CD14-positive monocyte (primary cell): Measurements from ENCODE around the gene ARHGEF7. TPM values are rescaled to one million over a fixed set of nuclear protein-coding genes. Genes with fewer than 3 reads are reported as not detected.

Experiments used
- DNase-seq, 3 donors: peaks; one replicate each; pipeline ENCODE4 v3.0.0-alpha.2; 2011 to 2022
- H2AFZ ChIP-seq: 2 replicates; pipeline ENCODE4 v1.6.0; 2012; ENCODE audit warnings: mild to moderate bottlenecking, low read depth, low read length, inconsistent platforms; ENCODE audit not compliant: insufficient read depth, poor library complexity, severe bottlenecking
- H3K27ac ChIP-seq, 2 donors: 1 replicate in 1 of 2; 2 replicates in 1 of 2; pipeline ENCODE4 v1.5.1; 2012 to 2013; ENCODE audit warnings: low read length in 2 of 2, control low read depth in 1 of 2, inconsistent platforms in 1 of 2, low read depth in 1 of 2, mild to moderate bottlenecking in 1 of 2
- H3K27me3 ChIP-seq, 2 donors: one replicate each; pipeline versions ENCODE4 v1.6.0 to v1.6.1; 2011 to 2013; ENCODE audit warnings: low read length in 2 of 2; ENCODE audit not compliant: control insufficient read depth in 2 of 2, insufficient read depth in 2 of 2
- H3K36me3 ChIP-seq, 2 donors: replicated peaks in 1 of 2; 1 replicate in 1 of 2; 2 replicates in 1 of 2; pipeline versions ENCODE4 v1.5.1 to v1.6.1; 2012 to 2013; ENCODE audit warnings: low read length in 2 of 2, control low read depth in 1 of 2, inconsistent platforms in 1 of 2, mild to moderate bottlenecking in 1 of 2; ENCODE audit not compliant: insufficient read depth in 2 of 2, control insufficient read depth in 1 of 2
- H3K4me1 ChIP-seq, 2 donors: 1 replicate in 1 of 2; 2 replicates in 1 of 2; pipeline versions ENCODE4 v1.5.1 to v1.6.1; 2012 to 2013; ENCODE audit warnings: low read length in 2 of 2, control low read depth in 1 of 2, inconsistent platforms in 1 of 2, mild to moderate bottlenecking in 1 of 2, moderate library complexity in 1 of 2; ENCODE audit not compliant: insufficient read depth in 2 of 2, control insufficient read depth in 1 of 2
- H3K4me2 ChIP-seq: replicated peaks from 2 replicates; pipeline ENCODE3; 2012; ENCODE audit warnings: low read length, moderate library complexity, mild to moderate bottlenecking; ENCODE audit not compliant: poor library complexity, severe bottlenecking; ENCODE audit errors: extremely low read depth
- H3K4me3 ChIP-seq, 3 experiments: fragments of 200-600 bp in 1 of 3; sonication (generic) in 1 of 3; replicated peaks in 1 of 3; 1 replicate in 2 of 3; 2 replicates in 1 of 3; pipeline ENCODE4 v1.5.1; 2011 to 2013; ENCODE audit warnings: low read length in 3 of 3, mild to moderate bottlenecking in 3 of 3, control low read depth in 2 of 3, low read depth in 2 of 3, inconsistent platforms in 1 of 3, moderate library complexity in 1 of 3
- H3K79me2 ChIP-seq: 2 replicates; pipeline ENCODE4 v1.6.0; 2012; ENCODE audit warnings: mild to moderate bottlenecking, control low read depth, inconsistent platforms, low read length, moderate library complexity; ENCODE audit not compliant: insufficient read depth
- H3K9ac ChIP-seq: 2 replicates; pipeline ENCODE4 v1.6.0; 2017; ENCODE audit warnings: low read length, mild to moderate bottlenecking; ENCODE audit not compliant: insufficient read depth, poor library complexity, severe bottlenecking
- H3K9me3 ChIP-seq, 2 donors: replicated peaks in 1 of 2; 1 replicate in 1 of 2; 2 replicates in 1 of 2; pipeline versions ENCODE4 v1.5.1 to v1.6.1; 2012 to 2013; ENCODE audit warnings: low read length in 2 of 2, control low read depth in 1 of 2; ENCODE audit not compliant: control insufficient read depth in 1 of 2, insufficient read depth in 1 of 2
- H4K20me1 ChIP-seq: 2 replicates; pipeline ENCODE4 v1.6.0; 2012; ENCODE audit warnings: mild to moderate bottlenecking, low read length, control low read depth, moderate library complexity; ENCODE audit not compliant: insufficient read depth
- H3K27ac Mint-ChIP-seq, 7 donors: one replicate each; pipeline ENCODE4 v1.8.0; 2020; ENCODE audit warnings: mild to moderate bottlenecking in 7 of 7, mixed read lengths in 7 of 7, moderate library complexity in 6 of 7, inconsistent platforms in 2 of 7
- H3K27me3 Mint-ChIP-seq, 3 donors: one replicate each; pipeline ENCODE4 v1.8.0; 2021 to 2022; ENCODE audit warnings: low read depth in 3 of 3, mild to moderate bottlenecking in 3 of 3, mixed read lengths in 3 of 3, moderate library complexity in 3 of 3, inconsistent platforms in 1 of 3
- H3K36me3 Mint-ChIP-seq, 2 donors: one replicate each; pipeline ENCODE4 v1.8.0; 2020; ENCODE audit warnings: mixed read lengths in 2 of 2, inconsistent platforms in 1 of 2, mild to moderate bottlenecking in 1 of 2
- H3K4me1 Mint-ChIP-seq: one replicate; pipeline ENCODE4 v1.8.0; 2020; ENCODE audit warnings: mild to moderate bottlenecking, mixed read lengths
- H3K4me3 Mint-ChIP-seq, 2 donors: one replicate each; pipeline ENCODE4 v1.8.0; 2020; ENCODE audit warnings: mild to moderate bottlenecking in 2 of 2, mixed read lengths in 2 of 2, moderate library complexity in 1 of 2
- H3K9me3 Mint-ChIP-seq, 7 donors: one replicate each; pipeline ENCODE4 v1.8.0; 2020 to 2022; ENCODE audit warnings: mixed read lengths in 7 of 7, mild to moderate bottlenecking in 6 of 7, moderate library complexity in 6 of 7, inconsistent platforms in 2 of 7
- WGBS: methylation state at CpG from one replicate; pipeline ENCODE4 v1.1.5; 2013; ENCODE audit warnings: missing lambda C conversion rate; ENCODE audit not compliant: insufficient coverage; 5-methylcytosine and 5-hydroxymethylcytosine counted together
- intact Hi-C, 2 donors: fragments of 100-400 bp; cut with micrococcal nuclease; formaldehyde crosslinking; loops; one replicate each; pipeline versions ENCODE4 v1.15.0 to v1.15.1; 2023
- polyA plus RNA-seq, 3 donors: library from polyadenylated mRNA; depleted of rRNA in 1 of 3; unstranded in 2 of 3; stranded (reverse) in 1 of 3; fragments of 300-500 nt in 2 of 3; fragments of >200 nt in 1 of 3; fragmentation: Illumina TruSeq in 2 of 3; gene quantifications; 1 replicate in 2 of 3; 2 replicates in 1 of 3; pipeline ENCODE4 v1.2.3, GENCODE V29; 2012 to 2021
- TF ChIP-seq, protein P1 (sequence below): fragments of 200-600 bp; IDR thresholded peaks from one replicate; pipeline ENCODE4 v1.8.0; 2022; ENCODE audit warnings: antibody characterized with exemption, mild to moderate bottlenecking

The ARHGEF7 gene
- polyA plus RNA-seq, 3 donors, result 4.6 to 29.0 (median 6.1) TPM

DNA sequence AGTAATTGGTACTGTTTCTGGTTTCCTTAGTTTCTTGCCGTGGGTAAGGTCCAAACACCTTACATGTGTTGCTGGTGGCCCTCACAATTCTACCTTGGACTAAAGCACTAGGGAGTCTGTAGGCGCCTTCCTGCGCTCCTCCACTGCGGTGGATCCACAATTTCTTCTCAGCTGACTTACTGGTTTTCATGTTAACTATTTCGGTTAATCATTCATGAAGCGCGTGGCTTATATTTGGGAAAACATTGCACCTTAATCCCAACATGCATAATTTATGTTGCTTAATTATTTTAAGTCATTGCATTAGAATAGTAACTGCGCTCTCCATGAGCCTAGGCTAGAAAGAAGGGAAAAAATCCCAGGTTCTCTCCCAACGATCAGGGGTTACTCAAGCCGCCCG is 37.7 kb downstream of the ARHGEF7 start:
- Histone ChIP-seq H3K4me1 (peaks cover 16 to 23% of the 10 kb centered on the region in 2 donors), H3K4me2 (peak overlapping the region; percentile 89), H3K27ac (peak overlapping the region; percentile 82 to 92), H4K20me1 (peaks cover 21% of the 10 kb centered on the region), H3K36me3 (no peaks in the 10 kb centered on the region), H3K4me3 (peak overlapping the region; percentile 63 to 92 (median 77)), H3K9me3 (no peaks in the 10 kb centered on the region), H3K9ac (peak overlapping the region; percentile 90), H3K79me2 (peaks cover 38% of the 10 kb centered on the region), H3K27me3 (peaks cover 13 to 22% of the 10 kb centered on the region in 2 donors), H2AFZ (peak overlapping the region; percentile 94)
- no peak for DNase-seq
- Mint-ChIP-seq H3K27ac (peak overlapping the region; percentile 90 to 96 (median 93)), H3K27me3 (peaks cover 12 to 28% (median 16%) of the 10 kb centered on the region in 3 donors), H3K4me3 (peak overlapping the region; percentile 87 to 88), H3K4me1 (peaks cover 24% of the 10 kb centered on the region), H3K9me3 (no peaks in the 10 kb centered on the region), H3K36me3 (peaks cover 3 to 8% of the 10 kb centered on the region in 2 donors)
- intact Hi-C loops, result loop anchor here (5.0 to 10.0 kb wide), 3 partner anchors 236 to 438 kb away; partner anchors contain the start of genes ANKRD10 (in 2 of the 2) and ING1 (in 1 of the 2)
- 17% methylated on average over 3 of the region's 11 CpGs for WGBS
- TF ChIP-seq, protein P1, sequence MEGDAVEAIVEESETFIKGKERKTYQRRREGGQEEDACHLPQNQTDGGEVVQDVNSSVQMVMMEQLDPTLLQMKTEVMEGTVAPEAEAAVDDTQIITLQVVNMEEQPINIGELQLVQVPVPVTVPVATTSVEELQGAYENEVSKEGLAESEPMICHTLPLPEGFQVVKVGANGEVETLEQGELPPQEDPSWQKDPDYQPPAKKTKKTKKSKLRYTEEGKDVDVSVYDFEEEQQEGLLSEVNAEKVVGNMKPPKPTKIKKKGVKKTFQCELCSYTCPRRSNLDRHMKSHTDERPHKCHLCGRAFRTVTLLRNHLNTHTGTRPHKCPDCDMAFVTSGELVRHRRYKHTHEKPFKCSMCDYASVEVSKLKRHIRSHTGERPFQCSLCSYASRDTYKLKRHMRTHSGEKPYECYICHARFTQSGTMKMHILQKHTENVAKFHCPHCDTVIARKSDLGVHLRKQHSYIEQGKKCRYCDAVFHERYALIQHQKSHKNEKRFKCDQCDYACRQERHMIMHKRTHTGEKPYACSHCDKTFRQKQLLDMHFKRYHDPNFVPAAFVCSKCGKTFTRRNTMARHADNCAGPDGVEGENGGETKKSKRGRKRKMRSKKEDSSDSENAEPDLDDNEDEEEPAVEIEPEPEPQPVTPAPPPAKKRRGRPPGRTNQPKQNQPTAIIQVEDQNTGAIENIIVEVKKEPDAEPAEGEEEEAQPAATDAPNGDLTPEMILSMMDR, result no peak

DNA sequence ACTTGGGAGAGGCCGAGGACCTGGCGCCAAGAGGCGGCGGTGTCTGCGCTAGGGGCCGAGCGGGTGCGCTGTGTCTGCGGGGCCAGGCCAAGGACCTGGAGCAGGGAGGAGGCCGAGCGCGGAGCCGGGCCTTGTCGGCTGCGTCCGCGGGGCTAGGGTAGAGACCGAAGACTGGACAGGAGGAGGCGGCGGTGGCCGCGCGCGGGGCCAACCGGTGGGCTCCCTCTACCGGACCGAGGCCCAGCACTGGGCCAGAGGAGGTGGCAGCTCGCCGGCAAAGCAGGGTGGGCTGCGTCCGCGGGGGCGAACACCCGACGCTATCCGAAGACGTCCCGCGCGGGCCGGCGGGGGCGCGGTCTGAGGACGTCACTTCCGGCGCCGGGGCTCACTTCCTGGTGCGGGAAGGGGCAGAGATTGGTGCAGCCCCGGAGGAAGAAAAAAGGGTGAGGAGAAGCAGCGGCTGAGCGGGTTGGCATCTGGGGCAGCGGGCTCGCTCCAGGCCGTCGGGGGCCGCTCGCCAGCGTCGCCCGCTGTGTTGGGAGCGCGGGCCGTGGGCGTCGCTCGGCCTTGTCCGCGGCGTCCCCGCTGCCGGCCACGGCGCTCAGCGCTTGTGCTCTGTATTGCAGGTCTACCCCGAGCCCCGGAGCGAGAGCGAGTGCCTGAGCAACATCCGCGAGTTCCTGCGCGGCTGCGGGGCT is 38.3 kb downstream of the ARHGEF7 start:
- intact Hi-C loops, result loop anchor here (5.0 to 10.0 kb wide), 3 partner anchors 236 to 439 kb away; partner anchors contain the start of genes ANKRD10 (in 2 of the 2) and ING1 (in 1 of the 2)
- Histone ChIP-seq H3K4me1 (peaks cover 16 to 23% of the 10 kb centered on the region in 2 donors), H3K4me2 (peak overlapping the region; percentile 89), H3K9me3 (no peaks in the 10 kb centered on the region), H3K27me3 (peaks cover 9 to 22% of the 10 kb centered on the region in 2 donors), H3K4me3 (peak overlapping the region; percentile 63 to 92 (median 77)), H2AFZ (peak overlapping the region; percentile 94), H3K9ac (peak overlapping the region; percentile 90), H4K20me1 (peaks cover 27% of the 10 kb centered on the region), H3K36me3 (no peaks in the 10 kb centered on the region), H3K79me2 (peaks cover 44% of the 10 kb centered on the region), H3K27ac (peak overlapping the region; percentile 82 to 92)
- Mint-ChIP-seq H3K4me3 (peak overlapping the region; percentile 87 to 88), H3K27me3 (peaks cover 12 to 24% (median 14%) of the 10 kb centered on the region in 3 donors), H3K4me1 (peaks cover 24% of the 10 kb centered on the region), H3K27ac (peak overlapping the region; percentile 90 to 96 (median 93)), H3K36me3 (peaks cover 3 to 8% of the 10 kb centered on the region in 2 donors), H3K9me3 (no peaks in the 10 kb centered on the region)
- WGBS, result under 1% methylated on average over 84 of the region's 84 CpGs
- peak; percentile 83 to 91 (median 89) for DNase-seq
- TF ChIP-seq, protein P1, result peak; percentile 33
